ENCODE results near the gene FAM174A. TPM values are rescaled to one million over a fixed set of nuclear protein-coding genes. Genes with fewer than 3 reads are reported as not detected.

The FAM174A gene
- total and polyA plus RNA-seq, 2 donors (not counting 3 experiments of a cell fraction or from before 2014, with no cell fraction given): 11.8 to 15.2 TPM

DNA sequence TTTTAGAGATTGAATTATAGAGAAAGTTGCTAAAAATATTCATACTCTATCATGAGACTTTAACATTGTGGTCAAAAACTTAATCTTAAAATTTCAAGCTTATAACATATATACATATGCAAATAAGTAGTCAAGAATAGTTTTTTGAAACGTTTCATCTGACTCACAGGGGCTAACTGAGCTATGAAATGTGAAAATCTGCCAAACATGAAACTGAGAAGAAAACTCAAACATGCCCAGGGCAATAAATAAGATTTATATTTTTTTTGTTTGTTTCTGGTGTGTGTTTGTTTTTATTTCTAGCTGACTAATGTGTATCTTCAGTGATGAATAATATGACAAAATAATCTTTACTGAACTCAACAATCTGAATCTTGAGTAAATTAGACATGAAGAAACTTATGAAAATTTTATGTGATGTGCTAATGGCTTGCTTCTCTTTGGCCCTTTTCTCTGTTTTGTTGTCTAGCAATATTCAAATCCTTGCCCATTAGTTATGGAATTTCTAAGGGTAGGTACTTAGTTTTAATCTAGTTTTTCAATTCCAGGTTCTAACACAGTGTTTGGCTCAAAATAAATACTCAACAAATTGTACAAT lies 99.9 kb downstream of the FAM174A start:
- intact Hi-C loops (cut with micrococcal nuclease): no loop called here
- FAIRE-seq: no peak
- H4K20me1 ChIP-seq (replicated peaks; ENCODE audit: control insufficient read depth, extremely low read depth, insufficient read depth, low read length): no peaks in the 10 kb centered on the region

More for the DNA sequence above, 99.9 kb downstream of the FAM174A start:
- H3K27ac ChIP-seq (ENCODE audit: insufficient read depth, low read depth, low read length): no peak overlapping the region
- no peaks in the 10 kb centered on the region for H3K79me2 ChIP-seq (ENCODE audit: control insufficient read depth, insufficient read depth, low read length)
- CTCF ChIA-PET: interaction anchor here (0.9 to 1.4 kb wide), 3 partner anchors 9 to 1045 kb away, joined by 3 read pairs; no protein-coding TSS in a partner anchor
- no peak overlapping the region for H2AFZ ChIP-seq (ENCODE audit: low read depth, low read length)
- H3K27me3 ChIP-seq (ENCODE audit: control insufficient read depth in 2 of 2, insufficient read depth in 2 of 2, low read length in 2 of 2): no peaks in the 10 kb centered on the region
- no peak overlapping the region for H3K9ac ChIP-seq (replicated peaks; ENCODE audit: extremely low read depth, insufficient read depth, low read length)
- H3K9me1 ChIP-seq (replicated peaks; ENCODE audit: control insufficient read depth, extremely low read depth, insufficient read depth, low read length): no peaks in the 10 kb centered on the region
- H3K4me2 ChIP-seq (ENCODE audit: insufficient read depth, low read length): no peak overlapping the region
- POLR2A ChIA-PET: no interaction called here
- no peak for TF ChIP-seq POLR2A (IDR thresholded peaks at IDR 0.05; ENCODE audit: low read depth, low read length)
- no peak for TF ChIP-seq MYC (IDR thresholded peaks at IDR 0.05; ENCODE audit: low read depth, low read length)
- TF ChIP-seq, protein P1, sequence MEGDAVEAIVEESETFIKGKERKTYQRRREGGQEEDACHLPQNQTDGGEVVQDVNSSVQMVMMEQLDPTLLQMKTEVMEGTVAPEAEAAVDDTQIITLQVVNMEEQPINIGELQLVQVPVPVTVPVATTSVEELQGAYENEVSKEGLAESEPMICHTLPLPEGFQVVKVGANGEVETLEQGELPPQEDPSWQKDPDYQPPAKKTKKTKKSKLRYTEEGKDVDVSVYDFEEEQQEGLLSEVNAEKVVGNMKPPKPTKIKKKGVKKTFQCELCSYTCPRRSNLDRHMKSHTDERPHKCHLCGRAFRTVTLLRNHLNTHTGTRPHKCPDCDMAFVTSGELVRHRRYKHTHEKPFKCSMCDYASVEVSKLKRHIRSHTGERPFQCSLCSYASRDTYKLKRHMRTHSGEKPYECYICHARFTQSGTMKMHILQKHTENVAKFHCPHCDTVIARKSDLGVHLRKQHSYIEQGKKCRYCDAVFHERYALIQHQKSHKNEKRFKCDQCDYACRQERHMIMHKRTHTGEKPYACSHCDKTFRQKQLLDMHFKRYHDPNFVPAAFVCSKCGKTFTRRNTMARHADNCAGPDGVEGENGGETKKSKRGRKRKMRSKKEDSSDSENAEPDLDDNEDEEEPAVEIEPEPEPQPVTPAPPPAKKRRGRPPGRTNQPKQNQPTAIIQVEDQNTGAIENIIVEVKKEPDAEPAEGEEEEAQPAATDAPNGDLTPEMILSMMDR (IDR thresholded peaks at IDR 0.05; ENCODE audit: extremely low read depth in 1 of 2, insufficient read depth in 1 of 2, low read depth in 1 of 2, low read length in 2 of 2): no peak
- TF ChIP-seq EZH2 (IDR thresholded peaks at IDR 0.05; ENCODE audit: borderline replicate concordance, low read depth, low read length, severe bottlenecking): no peak
- no peak for TF ChIP-seq GATA2 (IDR thresholded peaks at IDR 0.05; ENCODE audit: insufficient read depth, insufficient read length, low read depth, low read length)
- no peak for TF ChIP-seq JUN (IDR thresholded peaks at IDR 0.05; ENCODE audit: borderline replicate concordance, insufficient read depth, insufficient read length, low read depth)
- TF ChIP-seq, protein P2, sequence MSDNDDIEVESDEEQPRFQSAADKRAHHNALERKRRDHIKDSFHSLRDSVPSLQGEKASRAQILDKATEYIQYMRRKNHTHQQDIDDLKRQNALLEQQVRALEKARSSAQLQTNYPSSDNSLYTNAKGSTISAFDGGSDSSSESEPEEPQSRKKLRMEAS (IDR thresholded peaks at IDR 0.05; ENCODE audit: insufficient read depth, insufficient read length): no peak
- TF ChIP-seq FOS (IDR thresholded peaks at IDR 0.05; ENCODE audit: borderline replicate concordance, insufficient read depth, low read length): no peak
- no peak for TF ChIP-seq POLR2AphosphoS5 (IDR thresholded peaks at IDR 0.05; ENCODE audit: insufficient read depth, low read depth, low read length)
- no peaks in the 10 kb centered on the region for H3K9me3 ChIP-seq (replicated peaks; ENCODE audit: control insufficient read depth, insufficient read depth, low read length)
- H3K4me3 ChIP-seq (replicated peaks in 1 of 3; ENCODE audit: insufficient read depth in 1 of 3, low read depth in 1 of 3, low read length in 3 of 3): no peak overlapping the region
- H3K4me1 ChIP-seq (ENCODE audit: control insufficient read depth, extremely low read depth, insufficient read depth, low read length): no peaks in the 10 kb centered on the region
- no TSS peak for BruUV-seq (replicated peaks)
- DNase-seq (ENCODE audit: low read depth, low spot score): no peak
- no peaks in the 10 kb centered on the region for H3K36me3 ChIP-seq (ENCODE audit: control insufficient read depth in 2 of 2, extremely low read depth in 1 of 2, insufficient read depth in 2 of 2, low read length in 2 of 2)
- dilution Hi-C loops (cut with MboI; ENCODE audit: extremely low pct_ligation_motif_present, low sequenced_read_pairs): no loop called here
